ENCODE results near the gene MARCHF10.

DNA sequence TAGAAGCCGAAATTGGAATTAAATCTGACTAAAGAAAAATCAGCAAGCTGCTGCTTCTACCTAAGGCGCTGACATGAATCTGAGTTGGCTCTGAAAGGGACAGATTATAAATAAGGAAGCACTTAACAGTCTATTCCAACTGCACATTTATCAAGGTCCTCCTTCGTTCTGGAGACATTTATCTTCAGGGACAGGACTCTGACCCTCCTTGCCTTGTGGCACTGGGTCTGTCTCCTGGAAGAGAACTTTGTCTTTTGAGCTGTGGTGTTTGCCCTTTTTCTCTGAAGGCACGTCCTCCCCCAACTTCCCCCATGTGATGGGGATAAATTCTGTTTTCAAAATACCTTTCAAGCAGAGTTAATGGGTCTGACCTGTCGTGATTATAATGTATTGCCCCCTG is 47.0 kb upstream of the MARCHF10 start:
- TF ChIP-seq, protein P1, sequence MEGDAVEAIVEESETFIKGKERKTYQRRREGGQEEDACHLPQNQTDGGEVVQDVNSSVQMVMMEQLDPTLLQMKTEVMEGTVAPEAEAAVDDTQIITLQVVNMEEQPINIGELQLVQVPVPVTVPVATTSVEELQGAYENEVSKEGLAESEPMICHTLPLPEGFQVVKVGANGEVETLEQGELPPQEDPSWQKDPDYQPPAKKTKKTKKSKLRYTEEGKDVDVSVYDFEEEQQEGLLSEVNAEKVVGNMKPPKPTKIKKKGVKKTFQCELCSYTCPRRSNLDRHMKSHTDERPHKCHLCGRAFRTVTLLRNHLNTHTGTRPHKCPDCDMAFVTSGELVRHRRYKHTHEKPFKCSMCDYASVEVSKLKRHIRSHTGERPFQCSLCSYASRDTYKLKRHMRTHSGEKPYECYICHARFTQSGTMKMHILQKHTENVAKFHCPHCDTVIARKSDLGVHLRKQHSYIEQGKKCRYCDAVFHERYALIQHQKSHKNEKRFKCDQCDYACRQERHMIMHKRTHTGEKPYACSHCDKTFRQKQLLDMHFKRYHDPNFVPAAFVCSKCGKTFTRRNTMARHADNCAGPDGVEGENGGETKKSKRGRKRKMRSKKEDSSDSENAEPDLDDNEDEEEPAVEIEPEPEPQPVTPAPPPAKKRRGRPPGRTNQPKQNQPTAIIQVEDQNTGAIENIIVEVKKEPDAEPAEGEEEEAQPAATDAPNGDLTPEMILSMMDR (conservative IDR thresholded peaks at IDR 0.05 in 1 of 2, IDR thresholded peaks at IDR 0.05 in 1 of 2; ENCODE audit: low read depth in 1 of 2, low read length in 2 of 2): no peak
- no peak for TF ChIP-seq EZH2 (IDR thresholded peaks at IDR 0.05; ENCODE audit: low read length, missing control alignments)

Measured in fibroblast of lung (primary cell).